Measurements from ENCODE around the gene DEFB132.
"Not testable (repeated sequence)": the region's sequence is repeated elsewhere in the genome, so short reads cannot be mapped to it uniquely, and the experiment has no call there.

DEFB132 gene

GRCh38 chr20:252801-253200 is 4.7 kb upstream of the DEFB132 start:
- no peaks in the 10 kb centered on the region for H3K79me2 ChIP-seq (ENCODE audit: control insufficient read depth, insufficient read depth, low read length)
- no peak overlapping the region for H3K4me3 ChIP-seq (ENCODE audit: low read length)
- WGBS (ENCODE audit: extremely low coverage, insufficient coverage, low lambda C conversion rate): no CpG with 5 or more reads among the region's 2 CpGs
- H3K4ac ChIP-seq (ENCODE audit: low read depth, low read length): no peak overlapping the region
- no peaks in the 10 kb centered on the region for H3K79me1 ChIP-seq (ENCODE audit: low read length)
- no peaks in the 10 kb centered on the region for H3K4me1 ChIP-seq (ENCODE audit: control insufficient read depth, low read depth, low read length)
- no peak overlapping the region for H3K18ac ChIP-seq (ENCODE audit: low read length)
- H3K27me3 ChIP-seq (ENCODE audit: insufficient read depth, low read length, poor library complexity): peaks cover 4% of the 10 kb centered on the region
- no peak overlapping the region for H4K8ac ChIP-seq (ENCODE audit: low read depth, low read length)
- H3K27ac ChIP-seq (ENCODE audit: low read depth, low read length): no peak overlapping the region
- no peak overlapping the region for H2AK5ac ChIP-seq (ENCODE audit: low read length)
- no peak overlapping the region for H3K4me2 ChIP-seq (ENCODE audit: low read length)
- no peaks in the 10 kb centered on the region for H3K36me3 ChIP-seq (ENCODE audit: control insufficient read depth, insufficient read depth, low read length)
- H2BK15ac ChIP-seq (replicated peaks; ENCODE audit: low read depth): no peak overlapping the region
- no peak overlapping the region for H3K23ac ChIP-seq (ENCODE audit: low read length)
- H4K5ac ChIP-seq (ENCODE audit: low read length): no peak overlapping the region
- no peak overlapping the region for H2BK120ac ChIP-seq (ENCODE audit: low read depth, low read length)
- DNase-seq: no peak
- no peak overlapping the region for H2BK5ac ChIP-seq (ENCODE audit: low read length)
- H3K56ac ChIP-seq (ENCODE audit: low read length): no peak overlapping the region
- no peak overlapping the region for H3K9ac ChIP-seq (ENCODE audit: low read length)

GRCh38 chr20:253447-253846 is 4.1 kb upstream of the DEFB132 start:
- not testable (repeated sequence) for H3K79me2 ChIP-seq (ENCODE audit: control insufficient read depth, insufficient read depth, low read length); H2BK5ac ChIP-seq (ENCODE audit: low read length); H3K4me2 ChIP-seq (ENCODE audit: low read length); H3K9ac ChIP-seq (ENCODE audit: low read length); H3K4ac ChIP-seq (ENCODE audit: low read depth, low read length); H3K4me1 ChIP-seq (ENCODE audit: control insufficient read depth, low read depth, low read length); H3K23ac ChIP-seq (ENCODE audit: low read length); H2BK15ac ChIP-seq (replicated peaks; ENCODE audit: low read depth); H3K79me1 ChIP-seq (ENCODE audit: low read length); H2AK5ac ChIP-seq (ENCODE audit: low read length); H3K36me3 ChIP-seq (ENCODE audit: control insufficient read depth, insufficient read depth, low read length); H2BK120ac ChIP-seq (ENCODE audit: low read depth, low read length); H3K56ac ChIP-seq (ENCODE audit: low read length); H3K27ac ChIP-seq (ENCODE audit: low read depth, low read length); H3K4me3 ChIP-seq (ENCODE audit: low read length); H3K27me3 ChIP-seq (ENCODE audit: insufficient read depth, low read length, poor library complexity); H3K18ac ChIP-seq (ENCODE audit: low read length); H4K5ac ChIP-seq (ENCODE audit: low read length); H4K8ac ChIP-seq (ENCODE audit: low read depth, low read length)
- DNase-seq: peak; percentile 33
- WGBS (ENCODE audit: extremely low coverage, insufficient coverage, low lambda C conversion rate): no CpG with 5 or more reads among the region's 6 CpGs

- H4K5ac ChIP-seq (ENCODE audit: low read length): no peak overlapping the region
- no peaks in the 10 kb centered on the region for H3K79me2 ChIP-seq (ENCODE audit: control insufficient read depth, insufficient read depth, low read length)
- no peak overlapping the region for H3K18ac ChIP-seq (ENCODE audit: low read length)
- no peak overlapping the region for H3K23ac ChIP-seq (ENCODE audit: low read length)
- H2BK120ac ChIP-seq (ENCODE audit: low read depth, low read length): no peak overlapping the region
- no peak overlapping the region for H3K4me2 ChIP-seq (ENCODE audit: low read length)
- H3K79me1 ChIP-seq (ENCODE audit: low read length): no peaks in the 10 kb centered on the region
- no peak overlapping the region for H4K8ac ChIP-seq (ENCODE audit: low read depth, low read length)
- no peak overlapping the region for H2BK5ac ChIP-seq (ENCODE audit: low read length)
- peaks cover 4% of the 10 kb centered on the region for H3K27me3 ChIP-seq (ENCODE audit: insufficient read depth, low read length, poor library complexity)
- H2AK5ac ChIP-seq (ENCODE audit: low read length): no peak overlapping the region
- H3K36me3 ChIP-seq (ENCODE audit: control insufficient read depth, insufficient read depth, low read length): no peaks in the 10 kb centered on the region
- no peaks in the 10 kb centered on the region for H3K4me1 ChIP-seq (ENCODE audit: control insufficient read depth, low read depth, low read length)
- no peak overlapping the region for H2BK15ac ChIP-seq (replicated peaks; ENCODE audit: low read depth)
- H3K27ac ChIP-seq (ENCODE audit: low read depth, low read length): no peak overlapping the region
- no peak for DNase-seq
- no peak overlapping the region for H3K4me3 ChIP-seq (ENCODE audit: low read length)
- no peak overlapping the region for H3K9ac ChIP-seq (ENCODE audit: low read length)
- H3K4ac ChIP-seq (ENCODE audit: low read depth, low read length): no peak overlapping the region
- WGBS (ENCODE audit: extremely low coverage, insufficient coverage, low lambda C conversion rate): no CpG with 5 or more reads among the region's 4 CpGs
- no peak overlapping the region for H3K56ac ChIP-seq (ENCODE audit: low read length)
Measured at GRCh38 chr20:258269-258858, 840 bp downstream of the DEFB132 start.

GRCh38 chr20:258963-259362 is 1.4 kb downstream of the DEFB132 start:
- no peak overlapping the region for H2AK5ac ChIP-seq (ENCODE audit: low read length)
- no peak overlapping the region for H3K4me2 ChIP-seq (ENCODE audit: low read length)
- no peaks in the 10 kb centered on the region for H3K4me1 ChIP-seq (ENCODE audit: control insufficient read depth, low read depth, low read length)
- no peaks in the 10 kb centered on the region for H3K36me3 ChIP-seq (ENCODE audit: control insufficient read depth, insufficient read depth, low read length)
- no CpG with 5 or more reads among the region's 8 CpGs for WGBS (ENCODE audit: extremely low coverage, insufficient coverage, low lambda C conversion rate)
- H4K8ac ChIP-seq (ENCODE audit: low read depth, low read length): no peak overlapping the region
- H3K27me3 ChIP-seq (ENCODE audit: insufficient read depth, low read length, poor library complexity): peaks cover 4% of the 10 kb centered on the region
- no peaks in the 10 kb centered on the region for H3K79me1 ChIP-seq (ENCODE audit: low read length)
- no peak overlapping the region for H3K4me3 ChIP-seq (ENCODE audit: low read length)
- no peak overlapping the region for H4K5ac ChIP-seq (ENCODE audit: low read length)
- no peak overlapping the region for H3K23ac ChIP-seq (ENCODE audit: low read length)
- H3K79me2 ChIP-seq (ENCODE audit: control insufficient read depth, insufficient read depth, low read length): no peaks in the 10 kb centered on the region
- DNase-seq: peak; percentile 36
- H3K4ac ChIP-seq (ENCODE audit: low read depth, low read length): no peak overlapping the region
- no peak overlapping the region for H3K27ac ChIP-seq (ENCODE audit: low read depth, low read length)
- H2BK5ac ChIP-seq (ENCODE audit: low read length): no peak overlapping the region
- no peak overlapping the region for H3K56ac ChIP-seq (ENCODE audit: low read length)
- no peak overlapping the region for H3K18ac ChIP-seq (ENCODE audit: low read length)
- H2BK120ac ChIP-seq (ENCODE audit: low read depth, low read length): no peak overlapping the region
- H2BK15ac ChIP-seq (replicated peaks; ENCODE audit: low read depth): no peak overlapping the region
- H3K9ac ChIP-seq (ENCODE audit: low read length): no peak overlapping the region

- DNase-seq: no peak
- no peak overlapping the region for H4K5ac ChIP-seq (ENCODE audit: low read length)
- H2AK5ac ChIP-seq (ENCODE audit: low read length): no peak overlapping the region
- no peak overlapping the region for H3K9ac ChIP-seq (ENCODE audit: low read length)
- H3K18ac ChIP-seq (ENCODE audit: low read length): no peak overlapping the region
- no peak overlapping the region for H4K8ac ChIP-seq (ENCODE audit: low read depth, low read length)
- H3K56ac ChIP-seq (ENCODE audit: low read length): no peak overlapping the region
- no peaks in the 10 kb centered on the region for H3K4me1 ChIP-seq (ENCODE audit: control insufficient read depth, low read depth, low read length)
- no peak overlapping the region for H3K23ac ChIP-seq (ENCODE audit: low read length)
- no peaks in the 10 kb centered on the region for H3K79me2 ChIP-seq (ENCODE audit: control insufficient read depth, insufficient read depth, low read length)
- no peak overlapping the region for H3K27ac ChIP-seq (ENCODE audit: low read depth, low read length)
- H3K4me3 ChIP-seq (ENCODE audit: low read length): no peak overlapping the region
- H2BK15ac ChIP-seq (replicated peaks; ENCODE audit: low read depth): no peak overlapping the region
- H3K4me2 ChIP-seq (ENCODE audit: low read length): no peak overlapping the region
- no peaks in the 10 kb centered on the region for H3K79me1 ChIP-seq (ENCODE audit: low read length)
- H2BK120ac ChIP-seq (ENCODE audit: low read depth, low read length): no peak overlapping the region
- peaks cover 4% of the 10 kb centered on the region for H3K27me3 ChIP-seq (ENCODE audit: insufficient read depth, low read length, poor library complexity)
- no peaks in the 10 kb centered on the region for H3K36me3 ChIP-seq (ENCODE audit: control insufficient read depth, insufficient read depth, low read length)
- WGBS (ENCODE audit: extremely low coverage, insufficient coverage, low lambda C conversion rate): no CpG with 5 or more reads among the region's 2 CpGs
- H3K4ac ChIP-seq (ENCODE audit: low read depth, low read length): no peak overlapping the region
- no peak overlapping the region for H2BK5ac ChIP-seq (ENCODE audit: low read length)
Measured at GRCh38 chr20:259981-260380, 2.5 kb downstream of the DEFB132 start.

GRCh38 chr20:263701-264100 is 6.2 kb downstream of the DEFB132 start:
- H3K4ac ChIP-seq (ENCODE audit: low read depth, low read length): no peak overlapping the region
- no peaks in the 10 kb centered on the region for H3K79me2 ChIP-seq (ENCODE audit: control insufficient read depth, insufficient read depth, low read length)
- H2AK5ac ChIP-seq (ENCODE audit: low read length): no peak overlapping the region
- no peak overlapping the region for H2BK15ac ChIP-seq (replicated peaks; ENCODE audit: low read depth)
- H4K8ac ChIP-seq (ENCODE audit: low read depth, low read length): no peak overlapping the region
- no peak overlapping the region for H2BK120ac ChIP-seq (ENCODE audit: low read depth, low read length)
- H4K5ac ChIP-seq (ENCODE audit: low read length): no peak overlapping the region
- no peak overlapping the region for H3K18ac ChIP-seq (ENCODE audit: low read length)
- H3K4me2 ChIP-seq (ENCODE audit: low read length): no peak overlapping the region
- no peaks in the 10 kb centered on the region for H3K79me1 ChIP-seq (ENCODE audit: low read length)
- no peak overlapping the region for H3K9ac ChIP-seq (ENCODE audit: low read length)
- DNase-seq: no peak
- H3K56ac ChIP-seq (ENCODE audit: low read length): no peak overlapping the region
- H3K27ac ChIP-seq (ENCODE audit: low read depth, low read length): no peak overlapping the region
- H3K36me3 ChIP-seq (ENCODE audit: control insufficient read depth, insufficient read depth, low read length): no peaks in the 10 kb centered on the region
- no CpG with 5 or more reads among the region's 13 CpGs for WGBS (ENCODE audit: extremely low coverage, insufficient coverage, low lambda C conversion rate)
- no peak overlapping the region for H3K23ac ChIP-seq (ENCODE audit: low read length)
- no peak overlapping the region for H2BK5ac ChIP-seq (ENCODE audit: low read length)
- H3K27me3 ChIP-seq (ENCODE audit: insufficient read depth, low read length, poor library complexity): no peaks in the 10 kb centered on the region
- H3K4me3 ChIP-seq (ENCODE audit: low read length): no peak overlapping the region
- no peaks in the 10 kb centered on the region for H3K4me1 ChIP-seq (ENCODE audit: control insufficient read depth, low read depth, low read length)
